Neuronal stem cell (in vitro differentiated cells): Measurements from ENCODE around the gene GFRA4.
"Not testable (repeated sequence)": the region's sequence is repeated elsewhere in the genome, so short reads cannot be mapped to it uniquely, and the experiment has no call there.

Experiments
- DNase-seq: peaks from one replicate; pipeline ENCODE4 v3.0.0-alpha.2; 2013; ENCODE audit warnings: low spot score
- H2AFZ ChIP-seq: one replicate; pipeline ENCODE4 v1.6.1; 2013; ENCODE audit warnings: mild to moderate bottlenecking, low read length, inconsistent platforms
- H2AK5ac ChIP-seq: 2 replicates; pipeline ENCODE4 v1.6.1; 2013; ENCODE audit warnings: low read depth, mild to moderate bottlenecking, inconsistent platforms, low read length, moderate library complexity, mixed read lengths
- H2BK120ac ChIP-seq: 2 replicates; pipeline ENCODE4 v1.6.1; 2013; ENCODE audit warnings: low read depth, mild to moderate bottlenecking, inconsistent platforms, low read length, moderate library complexity, mixed read lengths
- H2BK12ac ChIP-seq: one replicate; pipeline ENCODE4 v1.6.1; 2013; ENCODE audit warnings: low read length, inconsistent platforms
- H2BK15ac ChIP-seq: 2 replicates; pipeline ENCODE4 v1.6.1; 2013; ENCODE audit warnings: mild to moderate bottlenecking, low read length, inconsistent platforms, mixed read lengths
- H2BK5ac ChIP-seq: one replicate; pipeline ENCODE4 v1.6.1; 2013; ENCODE audit warnings: inconsistent platforms, mild to moderate bottlenecking, low read length, moderate library complexity
- H3K14ac ChIP-seq: one replicate; pipeline ENCODE4 v1.6.1; 2013; ENCODE audit warnings: low read length, inconsistent platforms
- H3K18ac ChIP-seq: 2 replicates; pipeline ENCODE4 v1.6.1; 2013; ENCODE audit warnings: low read length, inconsistent platforms
- H3K23ac ChIP-seq: 2 replicates; pipeline ENCODE4 v1.6.1; 2013; ENCODE audit warnings: low read depth, mild to moderate bottlenecking, mixed read lengths, low read length, inconsistent platforms; ENCODE audit not compliant: poor library complexity
- H3K27ac ChIP-seq: replicated peaks from 3 replicates; pipeline ENCODE4 v1.5.1; 2013; ENCODE audit warnings: low read length, inconsistent platforms
- H3K27me3 ChIP-seq, 3 experiments: 2 replicates each; pipeline ENCODE4 v1.6.1; 2013; ENCODE audit warnings: low read length in 3 of 3, mild to moderate bottlenecking in 2 of 3, inconsistent platforms in 1 of 3, low read depth in 1 of 3, mixed read lengths in 1 of 3, moderate library complexity in 1 of 3; ENCODE audit not compliant: control insufficient read depth in 3 of 3, insufficient read depth in 3 of 3
- H3K36me3 ChIP-seq, 2 donors: replicated peaks in 1 of 2; 2 replicates each; pipeline ENCODE4 v1.6.1; 2013; ENCODE audit warnings: low read length in 2 of 2; ENCODE audit not compliant: control insufficient read depth in 2 of 2, insufficient read depth in 2 of 2
- H3K4ac ChIP-seq: 2 replicates; pipeline ENCODE4 v1.6.1; 2013; ENCODE audit warnings: inconsistent platforms, mild to moderate bottlenecking, low read length, moderate library complexity
- H3K4me1 ChIP-seq, 2 donors: 1 replicate in 1 of 2; 2 replicates in 1 of 2; pipeline ENCODE4 v1.6.1; 2013; ENCODE audit warnings: low read length in 2 of 2, low read depth in 1 of 2; ENCODE audit not compliant: control insufficient read depth in 2 of 2, insufficient read depth in 1 of 2
- H3K4me2 ChIP-seq: one replicate; pipeline ENCODE4 v1.6.1; 2013; ENCODE audit warnings: mild to moderate bottlenecking, low read length, inconsistent platforms; ENCODE audit not compliant: insufficient read depth, poor library complexity, severe bottlenecking
- H3K4me3 ChIP-seq, 2 donors: 2 replicates each; pipeline ENCODE4 v1.5.1; 2013; ENCODE audit warnings: low read length in 2 of 2, mild to moderate bottlenecking in 2 of 2, inconsistent platforms in 1 of 2, moderate library complexity in 1 of 2
- H3K79me1 ChIP-seq: one replicate; pipeline ENCODE4 v1.6.1; 2013; ENCODE audit warnings: low read depth, mild to moderate bottlenecking, inconsistent platforms, low read length, moderate library complexity
- H3K9ac ChIP-seq: one replicate; pipeline ENCODE4 v1.6.1; 2013; ENCODE audit warnings: mild to moderate bottlenecking, low read depth, low read length, inconsistent platforms; ENCODE audit not compliant: poor library complexity
- H3K9me3 ChIP-seq, 2 donors: replicated peaks in 1 of 2; 2 replicates each; pipeline versions ENCODE3 to v1.6.1; 2013; ENCODE audit warnings: low read length in 2 of 2, mild to moderate bottlenecking in 2 of 2, inconsistent platforms in 1 of 2, low read depth in 1 of 2, mixed read lengths in 1 of 2, moderate library complexity in 1 of 2; ENCODE audit not compliant: control insufficient read depth in 2 of 2, insufficient read depth in 1 of 2
- H4K8ac ChIP-seq: one replicate; pipeline ENCODE4 v1.6.1; 2013; ENCODE audit warnings: low read depth, mild to moderate bottlenecking, inconsistent platforms, low read length, moderate library complexity
- H4K91ac ChIP-seq: one replicate; pipeline ENCODE4 v1.6.1; 2013; ENCODE audit warnings: low read length, low read depth, mild to moderate bottlenecking, inconsistent platforms; ENCODE audit not compliant: poor library complexity
- WGBS, 2 donors: extraction: QIAGEN DNeasy Blood & Tissue Kit; methylation state at CpG; one replicate each; pipeline ENCODE4 v1.1.7; 2013; ENCODE audit warnings: missing lambda C conversion rate in 2 of 2, mixed read lengths in 1 of 2; ENCODE audit not compliant: insufficient read length in 2 of 2, insufficient replicate concordance in 1 of 2; ENCODE audit errors: extremely low coverage in 2 of 2; 5-methylcytosine and 5-hydroxymethylcytosine counted together

The GFRA4 gene

DNA sequence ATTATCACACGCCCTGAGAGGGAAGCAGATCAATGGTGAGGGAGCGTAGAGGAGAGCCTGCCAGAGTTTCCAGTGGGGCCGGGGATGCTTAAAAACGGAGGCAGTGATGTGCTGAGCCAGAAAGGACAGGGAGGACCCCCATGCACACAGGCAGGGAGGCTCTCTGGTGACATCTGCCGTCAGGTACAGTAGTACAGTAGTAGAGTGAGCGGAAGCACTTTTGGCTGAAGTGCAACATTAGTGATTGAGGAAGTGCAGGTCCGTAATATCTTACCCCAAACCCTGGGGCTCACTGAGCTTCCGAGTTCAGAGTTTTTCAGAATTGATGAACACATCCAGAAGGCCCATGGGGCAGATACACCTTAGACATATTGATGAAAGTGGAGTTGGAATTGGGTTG lies 42.1 kb downstream of the GFRA4 start:
- no peak overlapping the region for H3K18ac ChIP-seq
- no peak overlapping the region for H3K27ac ChIP-seq
- no peak overlapping the region for H3K4me2 ChIP-seq
- H3K4me1 ChIP-seq = peaks cover 6 to 17% of the 10 kb centered on the region in 2 donors
- no peak overlapping the region for H2BK120ac ChIP-seq
- no peak overlapping the region for H2AK5ac ChIP-seq
- no peak overlapping the region for H3K9ac ChIP-seq
- H2AFZ ChIP-seq = no peak overlapping the region
- WGBS, 2 donors = no CpG with 5 or more reads among the region's 8 CpGs
- DNase-seq = no peak
- H2BK5ac ChIP-seq = no peak overlapping the region
- H3K14ac ChIP-seq = no peak overlapping the region
- no peak overlapping the region for H3K4ac ChIP-seq
- no peak overlapping the region for H3K23ac ChIP-seq
- no peak overlapping the region for H3K4me3 ChIP-seq
- H3K27me3 ChIP-seq = no peaks in the 10 kb centered on the region
- no peak overlapping the region for H2BK12ac ChIP-seq
- no peaks in the 10 kb centered on the region for H3K36me3 ChIP-seq
- H3K9me3 ChIP-seq = no peaks in the 10 kb centered on the region
- H4K91ac ChIP-seq = no peak overlapping the region
- H2BK15ac ChIP-seq = no peak overlapping the region
- no peak overlapping the region for H4K8ac ChIP-seq
- no peaks in the 10 kb centered on the region for H3K79me1 ChIP-seq

DNA sequence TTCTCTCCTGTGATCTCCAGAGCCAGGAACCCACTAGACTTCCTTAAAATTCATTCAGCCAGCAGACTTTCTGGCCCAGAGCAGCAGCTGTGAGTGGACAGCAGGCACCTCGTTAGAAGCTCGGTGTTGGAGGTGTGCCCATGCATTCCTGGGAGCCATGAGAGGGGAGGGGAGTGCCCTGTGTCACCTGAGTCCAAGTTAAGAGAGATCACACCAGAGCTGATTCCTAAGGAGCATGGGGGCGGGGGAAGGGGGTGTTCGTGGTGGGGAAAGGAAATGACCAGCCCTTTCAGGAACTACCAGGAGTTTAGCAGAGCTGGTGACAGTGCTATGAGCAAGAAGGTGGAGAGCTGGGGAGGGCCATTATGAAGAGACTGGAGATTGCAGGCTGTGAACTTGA lies 46.9 kb downstream of the GFRA4 start:
- H3K23ac ChIP-seq = no peak overlapping the region
- H3K4me2 ChIP-seq = no peak overlapping the region
- H4K91ac ChIP-seq = no peak overlapping the region
- H3K27ac ChIP-seq = no peak overlapping the region
- H2AK5ac ChIP-seq = no peak overlapping the region
- no CpG with 5 or more reads among the region's 4 CpGs for WGBS, 2 donors
- no peak overlapping the region for H2BK120ac ChIP-seq
- peaks cover 0 to 11% of the 10 kb centered on the region in 2 donors for H3K4me1 ChIP-seq
- no peak overlapping the region for H3K4me3 ChIP-seq
- H2BK12ac ChIP-seq = no peak overlapping the region
- H3K36me3 ChIP-seq = peaks cover 0 to 2% of the 10 kb centered on the region in 2 donors
- H3K14ac ChIP-seq = no peak overlapping the region
- H3K4ac ChIP-seq = no peak overlapping the region
- no peaks in the 10 kb centered on the region for H3K27me3 ChIP-seq
- H3K9me3 ChIP-seq = no peaks in the 10 kb centered on the region
- H4K8ac ChIP-seq = no peak overlapping the region
- no peak overlapping the region for H2AFZ ChIP-seq
- H3K18ac ChIP-seq = no peak overlapping the region
- no peak overlapping the region for H3K9ac ChIP-seq
- H2BK15ac ChIP-seq = no peak overlapping the region
- no peak for DNase-seq
- H2BK5ac ChIP-seq = no peak overlapping the region
- no peaks in the 10 kb centered on the region for H3K79me1 ChIP-seq

DNA sequence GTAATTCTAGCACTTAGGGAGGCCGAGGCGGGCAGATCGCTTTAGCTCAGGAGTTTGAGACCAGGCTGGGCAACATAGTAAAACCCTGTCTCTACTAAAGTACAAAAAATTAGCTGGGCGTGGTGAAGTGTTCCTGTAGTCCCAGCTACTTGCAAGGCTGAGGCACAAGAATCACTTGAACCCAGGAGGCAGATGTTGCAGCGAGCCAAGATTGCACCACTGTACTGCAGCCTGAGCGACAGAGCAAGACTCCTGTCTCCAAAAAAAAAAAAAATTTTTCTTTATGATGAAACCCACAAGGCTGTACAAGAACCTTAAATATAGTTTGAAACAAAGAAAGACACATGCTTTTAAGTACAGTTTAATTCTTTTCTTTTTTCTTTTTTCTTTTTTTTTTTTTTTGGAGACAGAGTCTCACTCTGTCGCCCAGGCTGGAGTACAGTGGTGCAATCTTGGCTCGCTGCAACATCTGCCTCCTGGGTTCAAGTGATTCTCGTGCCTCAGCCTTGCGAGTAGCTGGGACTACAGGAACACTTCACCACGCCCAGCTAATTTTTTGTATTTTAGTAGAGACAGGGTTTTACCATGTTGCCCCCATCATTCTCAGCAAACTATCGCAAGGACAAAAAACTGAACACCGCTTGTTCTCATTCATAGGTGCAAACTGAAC lies 47.9 kb downstream of the GFRA4 start:
- not testable (repeated sequence) for H3K23ac ChIP-seq, H3K4me2 ChIP-seq, H3K9ac ChIP-seq, H3K4ac ChIP-seq, H2AK5ac ChIP-seq, H3K79me1 ChIP-seq, H3K4me3 ChIP-seq, H4K91ac ChIP-seq, H2BK15ac ChIP-seq, H2BK12ac ChIP-seq, H2BK5ac ChIP-seq, H3K27me3 ChIP-seq, H4K8ac ChIP-seq, H3K14ac ChIP-seq, H3K9me3 ChIP-seq, H3K36me3 ChIP-seq, DNase-seq, H3K18ac ChIP-seq, H3K27ac ChIP-seq, H2BK120ac ChIP-seq, H2AFZ ChIP-seq
- WGBS, 2 donors = no CpG with 5 or more reads among the region's 13 CpGs
- H3K4me1 ChIP-seq = peaks cover 0 to 11% of the 10 kb centered on the region in 2 donors

DNA sequence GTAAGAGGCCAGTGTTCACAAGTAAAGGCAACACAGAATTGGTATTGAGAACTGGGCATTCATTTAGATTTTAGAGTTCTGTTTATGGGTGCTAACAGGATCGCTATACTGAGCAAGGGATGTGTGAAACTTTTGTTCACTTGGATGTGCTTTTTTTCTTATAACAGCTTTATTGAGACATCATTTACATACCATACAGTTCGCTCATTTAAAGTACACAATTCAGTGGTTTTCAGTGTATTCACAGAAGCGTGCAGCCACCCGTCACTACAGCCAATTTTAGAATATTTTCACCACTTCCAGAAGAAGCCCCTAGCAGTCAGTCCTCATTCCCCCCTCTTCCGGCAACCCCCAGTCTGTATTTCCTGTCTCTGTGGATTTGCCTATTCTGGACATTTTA lies 48.7 kb downstream of the GFRA4 start:
- Histone ChIP-seq H3K4ac (no peak overlapping the region), H3K4me3 (no peak overlapping the region), H2BK5ac (no peak overlapping the region), H2BK12ac (no peak overlapping the region), H3K27ac (no peak overlapping the region), H3K14ac (no peak overlapping the region), H3K36me3 (peaks cover 0 to 2% of the 10 kb centered on the region in 2 donors), H3K18ac (no peak overlapping the region), H3K23ac (no peak overlapping the region), H3K27me3 (no peaks in the 10 kb centered on the region), H3K4me2 (no peak overlapping the region), H2BK15ac (no peak overlapping the region), H2AK5ac (no peak overlapping the region), H3K9ac (no peak overlapping the region), H4K8ac (no peak overlapping the region), H2BK120ac (no peak overlapping the region), H3K9me3 (no peaks in the 10 kb centered on the region), H4K91ac (no peak overlapping the region), H3K79me1 (no peaks in the 10 kb centered on the region), H2AFZ (no peak overlapping the region), H3K4me1 (peaks cover 0 to 9% of the 10 kb centered on the region in 2 donors)
- no CpG with 5 or more reads among the region's 5 CpGs for WGBS, 2 donors
- DNase-seq = no peak
